NCI-H2196 treated with DMSO at 0.1 percent for 48 hours (cell line): ENCODE results near the gene TGM3.
"Not testable (repeated sequence)": the region's sequence is repeated elsewhere in the genome, so short reads cannot be mapped to it uniquely, and the experiment has no call there.

Experiments used
- DNase-seq: peaks from one replicate; lab custom pipeline; 2025; ENCODE audit not compliant: unreplicated experiment; lab: John Stamatoyannopoulos, UW

Gene TGM3

GRCh38 chr20:2295886-2296515 lies at the start of gene TGM3:
TSS of gene TGM3 (plus strand) at chr20:2296001. CDS start at chr20:2296064, 63 bp downstream.
- DNase-seq = no peak

- no peak for DNase-seq
These were observed 49.7 kb upstream of the TGM3 start for GRCh38 chr20:2246069-2246491.

- DNase-seq = no peak
These were observed 47.0 kb upstream of the TGM3 start for GRCh38 chr20:2248837-2249236.

- DNase-seq = no peak
These were observed 45.9 kb upstream of the TGM3 start for GRCh38 chr20:2249935-2250334.

GRCh38 chr20:2252419-2252997 lies 43.3 kb upstream of the TGM3 start:
- no peak for DNase-seq

- no peak for DNase-seq
These were observed 42.5 kb upstream of the TGM3 start for GRCh38 chr20:2253256-2253655.

GRCh38 chr20:2254333-2254732 lies 41.5 kb upstream of the TGM3 start:
- no peak for DNase-seq

GRCh38 chr20:2255926-2256531 lies 39.8 kb upstream of the TGM3 start:
- no peak for DNase-seq

- DNase-seq = no peak
These were observed 36.1 kb upstream of the TGM3 start for GRCh38 chr20:2259731-2260130.

GRCh38 chr20:2260250-2260649 lies 35.6 kb upstream of the TGM3 start:
- DNase-seq = no peak

- no peak for DNase-seq
These were observed 34.7 kb upstream of the TGM3 start for GRCh38 chr20:2261046-2261485.

GRCh38 chr20:2261629-2262028 lies 34.2 kb upstream of the TGM3 start:
- DNase-seq = no peak

- no peak for DNase-seq
These were observed 31.7 kb upstream of the TGM3 start for GRCh38 chr20:2264118-2264517.

- DNase-seq = not testable (repeated sequence)
These were observed 31.0 kb upstream of the TGM3 start for GRCh38 chr20:2264621-2265374.

GRCh38 chr20:2273634-2274302 lies 22.0 kb upstream of the TGM3 start:
- no peak for DNase-seq

- no peak for DNase-seq
These were observed 19.8 kb upstream of the TGM3 start for GRCh38 chr20:2276015-2276414.

GRCh38 chr20:2279253-2279779 lies 16.5 kb upstream of the TGM3 start:
- DNase-seq = no peak

GRCh38 chr20:2280082-2280481 lies 15.7 kb upstream of the TGM3 start:
- no peak for DNase-seq

GRCh38 chr20:2281563-2281962 lies 14.2 kb upstream of the TGM3 start:
- DNase-seq = no peak

GRCh38 chr20:2282181-2282580 lies 13.6 kb upstream of the TGM3 start:
- DNase-seq = no peak
